ENCODE results near the gene KIFAP3.

GRCh38 chr1:170064821-170065220 is 9.7 kb downstream of the KIFAP3 start:
- TF ChIP-seq EP300 (IDR thresholded peaks at IDR 0.05) (no peak), CTCF (IDR thresholded peaks at IDR 0.05) (no peak)
